Measurements from ENCODE around the gene PPAT. TPM values are rescaled to one million over a fixed set of nuclear protein-coding genes. Genes with fewer than 3 reads are reported as not detected.

PPAT gene
- total RNA-seq, 2 donors from 2014 or later = 7.4 to 15.3 TPM

DNA sequence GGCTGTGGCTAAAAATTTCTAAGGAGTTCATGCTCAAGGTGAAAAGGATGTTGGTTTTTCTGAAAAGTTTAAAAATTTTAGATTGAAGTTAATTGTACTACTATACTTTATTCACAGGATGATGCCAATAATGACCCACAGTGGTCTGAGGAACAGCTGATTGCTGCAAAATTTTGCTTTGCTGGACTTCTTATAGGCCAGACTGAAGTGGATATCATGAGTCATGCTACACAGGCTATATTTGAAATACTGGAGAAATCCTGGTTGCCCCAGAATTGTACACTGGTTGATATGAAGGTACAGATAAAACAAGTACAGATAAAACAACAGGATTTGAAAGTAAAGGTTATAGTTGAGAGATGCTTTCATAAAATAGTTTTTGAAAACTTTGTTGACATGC, 12.9 kb upstream of the PPAT start:
- H3K4me3 ChIP-seq = no peak overlapping the region
- peaks cover under 1% of the 10 kb centered on the region for H3K36me3 ChIP-seq
- no peaks in the 10 kb centered on the region for H3K27me3 ChIP-seq
- intact Hi-C loops (cut with DNase I) = no loop called here
- TF ChIP-seq, protein P1, sequence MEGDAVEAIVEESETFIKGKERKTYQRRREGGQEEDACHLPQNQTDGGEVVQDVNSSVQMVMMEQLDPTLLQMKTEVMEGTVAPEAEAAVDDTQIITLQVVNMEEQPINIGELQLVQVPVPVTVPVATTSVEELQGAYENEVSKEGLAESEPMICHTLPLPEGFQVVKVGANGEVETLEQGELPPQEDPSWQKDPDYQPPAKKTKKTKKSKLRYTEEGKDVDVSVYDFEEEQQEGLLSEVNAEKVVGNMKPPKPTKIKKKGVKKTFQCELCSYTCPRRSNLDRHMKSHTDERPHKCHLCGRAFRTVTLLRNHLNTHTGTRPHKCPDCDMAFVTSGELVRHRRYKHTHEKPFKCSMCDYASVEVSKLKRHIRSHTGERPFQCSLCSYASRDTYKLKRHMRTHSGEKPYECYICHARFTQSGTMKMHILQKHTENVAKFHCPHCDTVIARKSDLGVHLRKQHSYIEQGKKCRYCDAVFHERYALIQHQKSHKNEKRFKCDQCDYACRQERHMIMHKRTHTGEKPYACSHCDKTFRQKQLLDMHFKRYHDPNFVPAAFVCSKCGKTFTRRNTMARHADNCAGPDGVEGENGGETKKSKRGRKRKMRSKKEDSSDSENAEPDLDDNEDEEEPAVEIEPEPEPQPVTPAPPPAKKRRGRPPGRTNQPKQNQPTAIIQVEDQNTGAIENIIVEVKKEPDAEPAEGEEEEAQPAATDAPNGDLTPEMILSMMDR (IDR thresholded peaks at IDR 0.05) = no peak
- no peak overlapping the region for H3K27ac ChIP-seq
- H3K9me3 ChIP-seq = no peaks in the 10 kb centered on the region
- H3K4me1 ChIP-seq = no peaks in the 10 kb centered on the region
- DNase-seq = no peak
- no peak overlapping the region for H3K9ac ChIP-seq (ENCODE audit: low read depth in 2 of 2, low read length in 2 of 2)

DNA sequence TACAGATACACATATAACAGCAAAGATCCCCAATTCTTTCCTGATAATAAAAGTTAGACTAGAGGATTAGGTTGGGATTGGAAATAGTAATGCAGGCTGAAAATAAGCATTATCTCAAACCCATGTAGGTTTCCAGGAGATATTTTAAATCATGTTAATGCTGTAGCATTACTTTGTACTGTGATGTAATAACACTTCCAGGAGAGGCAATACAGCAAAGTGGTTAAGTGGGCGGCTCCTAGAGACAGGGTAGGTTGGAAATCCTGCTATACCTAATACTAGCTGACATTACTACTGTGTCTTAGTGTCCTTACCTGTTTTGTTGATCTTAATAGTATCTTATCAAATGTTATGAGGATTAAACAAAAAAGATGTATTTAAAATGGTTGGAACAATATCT, 10.3 kb upstream of the PPAT start:
- Histone ChIP-seq H3K36me3 (no peaks in the 10 kb centered on the region), H3K4me3 (no peak overlapping the region), H3K27ac (no peak overlapping the region), H3K9me3 (no peaks in the 10 kb centered on the region), H3K9ac (ENCODE audit: low read depth in 2 of 2, low read length in 2 of 2) (no peak overlapping the region), H3K27me3 (no peaks in the 10 kb centered on the region), H3K4me1 (peaks cover 4% of the 10 kb centered on the region)
- intact Hi-C loops (cut with DNase I) = no loop called here
- no peak for DNase-seq
- TF ChIP-seq, protein P1 (IDR thresholded peaks at IDR 0.05) = no peak

DNA sequence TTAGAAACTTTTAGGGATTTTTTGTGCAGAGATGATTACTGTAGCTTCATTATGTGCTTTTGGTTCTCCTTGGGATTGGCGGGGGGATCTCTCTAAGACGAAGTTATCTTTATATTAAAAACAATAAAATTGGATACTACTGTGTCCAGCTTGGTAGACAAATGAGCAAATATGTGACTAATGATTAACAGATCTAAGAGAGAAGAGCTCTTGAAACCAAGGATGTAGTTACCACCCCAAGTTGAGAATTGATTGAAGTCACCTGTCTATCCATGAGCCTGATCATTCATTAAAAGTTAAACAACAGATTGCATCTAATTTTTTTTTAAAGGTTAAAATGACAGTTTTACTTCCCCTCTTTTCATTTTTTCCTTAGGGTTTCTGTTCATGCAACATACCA, 9.3 kb upstream of the PPAT start:
- no peak overlapping the region for H3K27ac ChIP-seq
- no peaks in the 10 kb centered on the region for H3K9me3 ChIP-seq
- H3K9ac ChIP-seq (ENCODE audit: low read depth in 2 of 2, low read length in 2 of 2) = no peak overlapping the region
- intact Hi-C loops (cut with DNase I) = no loop called here
- peaks cover 4% of the 10 kb centered on the region for H3K4me1 ChIP-seq
- no peaks in the 10 kb centered on the region for H3K27me3 ChIP-seq
- DNase-seq = no peak
- no peaks in the 10 kb centered on the region for H3K36me3 ChIP-seq
- H3K4me3 ChIP-seq = no peak overlapping the region
- TF ChIP-seq, protein P1 (IDR thresholded peaks at IDR 0.05) = no peak

DNA sequence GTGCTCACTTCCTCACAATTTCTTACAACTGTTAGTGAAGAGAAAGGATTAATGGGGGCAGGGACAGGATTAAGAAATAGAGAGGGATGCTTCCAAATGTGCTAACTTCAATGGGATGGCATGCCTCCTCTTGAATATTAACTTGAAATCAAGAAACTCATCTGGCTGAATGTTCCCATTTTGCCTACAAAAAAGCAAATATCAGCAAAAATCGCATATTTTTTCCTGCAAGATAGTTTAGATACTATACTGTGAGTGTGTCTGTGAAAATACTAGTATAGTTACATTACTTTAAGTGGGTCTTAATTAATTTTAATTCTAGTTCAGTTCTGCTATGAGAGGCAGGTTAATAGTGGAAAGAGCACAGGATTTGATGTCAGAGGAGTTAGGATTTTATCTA, 5.6 kb upstream of the PPAT start:
- H3K27ac ChIP-seq = no peak overlapping the region

DNA sequence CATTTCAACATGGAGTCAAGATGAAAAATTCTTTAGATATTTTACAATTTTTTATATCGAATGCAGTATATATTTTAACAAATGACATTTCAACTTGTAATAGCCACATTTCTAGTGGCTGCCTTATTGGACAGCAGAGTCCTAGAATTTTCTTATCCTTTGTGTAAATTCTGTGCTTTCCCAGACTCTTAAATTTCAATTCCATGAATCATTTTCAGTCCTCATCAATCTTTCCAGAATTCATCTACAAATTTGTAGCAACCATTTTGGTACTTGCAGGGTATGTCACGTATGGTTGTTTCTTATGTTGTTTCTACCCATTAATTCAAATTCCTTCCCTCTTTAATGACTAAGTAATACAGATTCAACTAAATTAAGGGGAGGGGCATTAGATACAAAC, 3.4 kb upstream of the PPAT start:
- H3K9me3 ChIP-seq = no peaks in the 10 kb centered on the region
- peaks cover 4% of the 10 kb centered on the region for H3K4me1 ChIP-seq
- intact Hi-C loops (cut with DNase I) = no loop called here

More for the DNA sequence above, 5.6 kb upstream of the PPAT start:
- H3K36me3 ChIP-seq = no peaks in the 10 kb centered on the region
- TF ChIP-seq, protein P1 (IDR thresholded peaks at IDR 0.05) = no peak
- no peaks in the 10 kb centered on the region for H3K27me3 ChIP-seq
- no peak overlapping the region for H3K9ac ChIP-seq (ENCODE audit: low read depth in 2 of 2, low read length in 2 of 2)
- intact Hi-C loops (cut with DNase I) = no loop called here
- peaks cover 4% of the 10 kb centered on the region for H3K4me1 ChIP-seq
- H3K4me3 ChIP-seq = no peak overlapping the region
- no peak for DNase-seq
- no peaks in the 10 kb centered on the region for H3K9me3 ChIP-seq

More for the DNA sequence above, 3.4 kb upstream of the PPAT start:
- Histone ChIP-seq H3K9ac (ENCODE audit: low read depth in 2 of 2, low read length in 2 of 2) (no peak overlapping the region), H3K27ac (no peak overlapping the region), H3K4me3 (no peak overlapping the region), H3K27me3 (no peaks in the 10 kb centered on the region), H3K36me3 (no peaks in the 10 kb centered on the region)
- DNase-seq = no peak
- TF ChIP-seq, protein P1 (IDR thresholded peaks at IDR 0.05) = no peak
